SK-N-SH (cell line): ENCODE data around the gene LARP6. TPM values are rescaled to one million over a fixed set of nuclear protein-coding genes. Genes with fewer than 3 reads are reported as not detected.

ENCODE experiments used
- CTCF ChIA-PET: fragments of 300-600, 350-600 bp; formaldehyde crosslinking; extraction: SDS; loops from one replicate; lab custom pipeline; 2021; lab: Yijun Ruan, JAX
- POLR2A ChIA-PET: fragments of 350-600 bp; sonication (Branson Sonifier 250); formaldehyde crosslinking; extraction: SDS; loops from one replicate; lab custom pipeline; 2020; ENCODE audit warnings: antibody characterized with exemption, inconsistent platforms; lab: Yijun Ruan, JAX
- DNase-seq: peaks from one replicate; pipeline ENCODE4 v3.0.0; 2012
- H2AFZ ChIP-seq: fragments of 200-600 bp; sonication (generic); 2 replicates; pipeline ENCODE4 v1.8.1; 2016; ENCODE audit warnings: antibody characterized with exemption, mild to moderate bottlenecking, low read depth
- H3F3A ChIP-seq: fragments of 200-600 bp; sonication (generic); replicated peaks from 2 replicates; pipeline ENCODE3; 2016; ENCODE audit warnings: antibody characterized with exemption, mild to moderate bottlenecking; ENCODE audit not compliant: insufficient read depth
- H3K27ac ChIP-seq, 2 experiments: fragments of 200-500 bp in 1 of 2; fragments of 200-600 bp in 1 of 2; sonication (Bioruptor generic) in 1 of 2; sonication (generic), shearing (Covaris generic) in 1 of 2; 2 replicates each; pipeline versions ENCODE4 v1.5.1 to v1.6.1; 2014 to 2016; ENCODE audit warnings: low read depth in 2 of 2, inconsistent platforms in 1 of 2, low read length in 1 of 2, mild to moderate bottlenecking in 1 of 2, mixed read lengths in 1 of 2
- H3K27me3 ChIP-seq: fragments of 200-600 bp; sonication (generic), shearing (Covaris generic); 2 replicates; pipeline ENCODE4 v1.6.1; 2016; ENCODE audit warnings: mixed run types; ENCODE audit not compliant: insufficient read depth
- H3K36me3 ChIP-seq, 2 experiments: fragments of 200-500 bp in 1 of 2; fragments of 200-600 bp in 1 of 2; sonication (Bioruptor generic) in 1 of 2; sonication (generic) in 1 of 2; replicated peaks in 1 of 2; 2 replicates each; pipeline versions ENCODE3 to v1.5.1; 2014 to 2016; ENCODE audit warnings: low read length in 1 of 2, mild to moderate bottlenecking in 1 of 2; ENCODE audit not compliant: insufficient read depth in 2 of 2, control insufficient read depth in 1 of 2
- H3K4me1 ChIP-seq, 2 experiments: fragments of 200-500 bp in 1 of 2; fragments of 200-600 bp in 1 of 2; sonication (Bioruptor generic) in 1 of 2; sonication (generic), shearing (Covaris generic) in 1 of 2; 2 replicates each; pipeline versions ENCODE4 v1.5.1 to v1.6.1; 2014 to 2016; ENCODE audit warnings: low read depth in 1 of 2, low read length in 1 of 2, mixed run types in 1 of 2; ENCODE audit not compliant: insufficient read depth in 2 of 2, control insufficient read depth in 1 of 2
- H3K4me2 ChIP-seq: fragments of 200-600 bp; sonication (generic), shearing (Covaris generic); 2 replicates; pipeline ENCODE4 v1.6.1; 2017; ENCODE audit warnings: mixed run types
- H3K4me3 ChIP-seq, 2 experiments: fragments of 200-500 bp in 1 of 2; fragments of 200-600 bp in 1 of 2; sonication (Bioruptor generic) in 1 of 2; sonication (generic), shearing (Covaris generic) in 1 of 2; 2 replicates each; pipeline versions ENCODE4 v1.5.1 to v1.8.1; 2014 to 2016; ENCODE audit warnings: low read depth in 2 of 2, inconsistent platforms in 1 of 2, low read length in 1 of 2, mild to moderate bottlenecking in 1 of 2, mixed read lengths in 1 of 2, moderate library complexity in 1 of 2
- H3K79me2 ChIP-seq: fragments of 200-600 bp; sonication (generic); 2 replicates; pipeline ENCODE4 v1.8.1; 2017; ENCODE audit warnings: mild to moderate bottlenecking; ENCODE audit not compliant: insufficient read depth
- H3K9ac ChIP-seq: fragments of 200-600 bp; sonication (generic); 2 replicates; pipeline ENCODE4 v1.6.1; 2017; ENCODE audit warnings: mixed run types
- H3K9me2 ChIP-seq: fragments of 200-600 bp; sonication (generic); 2 replicates; pipeline ENCODE4 v1.6.1; 2017; ENCODE audit warnings: mixed run types
- H3K9me3 ChIP-seq: fragments of 200-600 bp; sonication (generic); 2 replicates; pipeline ENCODE4 v1.6.1; 2017; ENCODE audit warnings: mixed run types, mild to moderate bottlenecking, moderate library complexity
- H4K20me1 ChIP-seq: fragments of 200-600 bp; sonication (generic); 2 replicates; pipeline ENCODE4 v1.6.1; 2017; ENCODE audit warnings: mild to moderate bottlenecking, mixed run types; ENCODE audit not compliant: insufficient read depth
- CHD2 ChIP-seq: fragments of 150-350 bp; IDR thresholded peaks from 2 replicates; pipeline ENCODE4 v1.6.1; 2018; ENCODE audit warnings: low read length; ENCODE audit not compliant: partially characterized antibody
- EP300 ChIP-seq, 2 experiments: IDR thresholded peaks; 2 replicates each; pipeline versions ENCODE4 v1.4.0 to v1.6.1; 2012; ENCODE audit warnings: borderline replicate concordance in 1 of 2, low read depth in 1 of 2, low read length in 1 of 2
- EZH2phosphoT487 ChIP-seq: fragments of 200-600 bp; sonication (generic); IDR thresholded peaks from 2 replicates; pipeline ENCODE4 v1.6.1; 2017; ENCODE audit warnings: low read depth, mixed run types, mild to moderate bottlenecking, antibody characterized with exemption, moderate library complexity, borderline replicate concordance
- FOSL2 ChIP-seq: IDR thresholded peaks from 2 replicates; pipeline ENCODE4 v1.4.0; 2012; ENCODE audit warnings: low read depth, mild to moderate bottlenecking, moderate library complexity, borderline replicate concordance
- FOXJ3 ChIP-seq: sonication (generic); formaldehyde crosslinking; IDR thresholded peaks from 2 replicates; pipeline ENCODE4 v1.5.1; 2020; ENCODE audit warnings: mild to moderate bottlenecking, missing genetic modification reagents
- GABPA ChIP-seq: IDR thresholded peaks from 2 replicates; pipeline ENCODE4 v1.4.0; 2012; ENCODE audit warnings: low read depth, mild to moderate bottlenecking
- JUND ChIP-seq: IDR thresholded peaks from 2 replicates; pipeline ENCODE4 v1.4.0; 2012
- MAX ChIP-seq: IDR thresholded peaks from 2 replicates; pipeline ENCODE4 v1.4.0; 2012; ENCODE audit warnings: low read depth
- NFIC ChIP-seq: IDR thresholded peaks from 2 replicates; pipeline ENCODE4 v1.4.0; 2012; ENCODE audit warnings: borderline replicate concordance
- NRF1 ChIP-seq: IDR thresholded peaks from 2 replicates; pipeline ENCODE4 v1.6.1; 2012; ENCODE audit warnings: low read depth, mild to moderate bottlenecking, low read length
- PBX3 ChIP-seq: IDR thresholded peaks from 2 replicates; pipeline ENCODE4; 2012
- RAD21 ChIP-seq: IDR thresholded peaks from 2 replicates; pipeline ENCODE4 v1.6.1; 2012; ENCODE audit warnings: mild to moderate bottlenecking, low read length
- SIN3A ChIP-seq: IDR thresholded peaks from 2 replicates; pipeline ENCODE4 v1.6.1; 2012; ENCODE audit warnings: low read depth, mild to moderate bottlenecking, low read length, moderate library complexity, borderline replicate concordance
- SMC3 ChIP-seq: IDR thresholded peaks from 2 replicates; pipeline ENCODE4 v1.6.1; 2012; ENCODE audit warnings: low read depth, low read length, improper control_type of control experiment
- TAF1 ChIP-seq: IDR thresholded peaks from 2 replicates; pipeline ENCODE4 v1.6.1; 2012; ENCODE audit warnings: low read depth, mild to moderate bottlenecking, low read length, moderate library complexity, borderline replicate concordance
- TCF12 ChIP-seq: IDR thresholded peaks from 2 replicates; pipeline ENCODE4 v1.4.0; 2012
- YY1 ChIP-seq: IDR thresholded peaks from 2 replicates; pipeline ENCODE4 v1.4.0; 2012; ENCODE audit warnings: low read depth, mild to moderate bottlenecking
- WGBS: methylation state at CpG from one replicate; pipeline ENCODE4 v1.1.6; 2017; ENCODE audit warnings: low lambda C conversion rate; 5-methylcytosine and 5-hydroxymethylcytosine counted together
- polyA plus RNA-seq, 3 experiments: library from polyadenylated mRNA; depleted of rRNA; stranded (reverse); fragments of >200 nt; gene quantifications; 2 replicates each; pipeline ENCODE4 v1.2.3, GENCODE V29; 2012
- TF ChIP-seq, protein P1 (sequence below): fragments of 150-350 bp; IDR thresholded peaks from 2 replicates; pipeline ENCODE4 v1.6.1; 2016; ENCODE audit warnings: mild to moderate bottlenecking, low read depth, low read length

The LARP6 gene
- polyA plus RNA-seq, 1 of the 3 experiments (the other 2 are of a cell fraction): 236 TPM

DNA sequence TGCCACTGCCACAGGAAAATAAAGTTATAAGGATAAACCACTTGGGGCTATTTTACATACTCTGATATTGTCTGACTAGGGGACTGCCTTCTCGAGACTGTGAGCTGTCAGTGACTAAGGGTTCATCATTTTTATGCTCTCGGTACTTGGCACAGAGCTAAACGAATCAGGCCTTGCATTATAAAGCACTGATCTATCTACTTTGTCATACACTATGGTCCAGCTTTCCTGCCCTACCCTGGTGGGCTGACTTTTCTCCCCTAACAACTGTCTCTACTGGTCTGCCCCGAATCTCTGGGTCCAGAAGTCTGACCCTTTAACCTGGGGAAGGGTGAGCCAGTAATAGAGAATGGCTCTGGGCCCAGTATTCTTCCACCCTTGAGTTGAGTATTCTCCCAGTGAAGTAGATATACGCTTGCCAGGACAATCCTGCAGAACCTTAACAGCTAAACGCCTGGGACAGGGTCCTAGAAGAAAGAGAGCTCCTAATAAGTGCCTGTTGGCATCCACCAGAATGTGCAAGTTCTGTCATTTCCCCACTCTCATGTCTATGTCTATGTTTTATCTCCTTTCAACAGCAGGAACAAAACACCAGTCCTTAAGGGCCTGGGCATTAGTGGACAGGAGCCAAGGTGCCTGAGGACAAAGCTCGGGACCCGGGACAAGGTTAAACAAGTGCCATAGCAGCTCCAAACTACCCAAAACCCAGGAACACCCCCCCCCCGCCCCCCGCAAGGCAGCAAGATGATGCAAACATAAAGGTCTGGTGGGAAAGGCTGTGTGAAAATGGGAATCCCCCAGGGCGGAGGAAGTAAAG is 1.2 kb downstream of the LARP6 start:
- no peak for DNase-seq
- CTCF ChIA-PET: interaction anchor here (1.0 to 5.7 kb wide), 6 partner anchors 17 to 948 kb away, joined by 3 to 27 read pairs (median 4); no protein-coding TSS in a partner anchor
- H3K27ac ChIP-seq: peak overlapping the region; percentile 86 to 97
- H3K79me2 ChIP-seq: peaks cover 66% of the 10 kb centered on the region
- peaks cover 46% of the 10 kb centered on the region for H3F3A ChIP-seq
- WGBS: 31% methylated on average over 11 of the region's 11 CpGs
- peaks cover 16 to 24% of the 10 kb centered on the region in 2 experiments for H3K4me1 ChIP-seq
- peaks cover 12% of the 10 kb centered on the region; the same call in 1 of the 2 replicates for H4K20me1 ChIP-seq
- H3K4me3 ChIP-seq: peak overlapping the region; percentile 81 to 86
- H3K9me2 ChIP-seq: no peaks in the 10 kb centered on the region
- no peak overlapping the region for H2AFZ ChIP-seq
- peak overlapping the region; percentile 85 for H3K4me2 ChIP-seq
- no peaks in the 10 kb centered on the region for H3K9me3 ChIP-seq
- TF ChIP-seq NFIC (peak; percentile 26; the same call in 1 of the 2 replicates), EZH2phosphoT487 (no peak), TAF1 (no peak), TCF12 (no peak), SIN3A (no peak), EP300 (IDR thresholded peaks at IDR 0.05; ENCODE audit: borderline replicate concordance in 1 of 2, low read depth in 1 of 2, low read length in 1 of 2) (no peak), JUND (no peak), FOXJ3 (CRISPR knock-in tag) (no peak), MAX (no peak), SMC3 (no peak), PBX3 (0 out of 2 replicates have a peak, but pooled peaks have one; percentile 8), FOSL2 (peak; percentile 31; the same call in 1 of the 2 replicates), RAD21 (no peak), GABPA (no peak), NRF1 (no peak), YY1 (no peak), CHD2 (no peak)
- TF ChIP-seq, protein P1, sequence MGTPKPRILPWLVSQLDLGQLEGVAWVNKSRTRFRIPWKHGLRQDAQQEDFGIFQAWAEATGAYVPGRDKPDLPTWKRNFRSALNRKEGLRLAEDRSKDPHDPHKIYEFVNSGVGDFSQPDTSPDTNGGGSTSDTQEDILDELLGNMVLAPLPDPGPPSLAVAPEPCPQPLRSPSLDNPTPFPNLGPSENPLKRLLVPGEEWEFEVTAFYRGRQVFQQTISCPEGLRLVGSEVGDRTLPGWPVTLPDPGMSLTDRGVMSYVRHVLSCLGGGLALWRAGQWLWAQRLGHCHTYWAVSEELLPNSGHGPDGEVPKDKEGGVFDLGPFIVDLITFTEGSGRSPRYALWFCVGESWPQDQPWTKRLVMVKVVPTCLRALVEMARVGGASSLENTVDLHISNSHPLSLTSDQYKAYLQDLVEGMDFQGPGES: no peak
- POLR2A ChIA-PET: interaction anchor here (0.6 to 3.8 kb wide), 2 partner anchors 16 to 697 kb away, joined by 3 to 21 read pairs; no protein-coding TSS in a partner anchor
- H3K27me3 ChIP-seq: no peaks in the 10 kb centered on the region
- peak overlapping the region; percentile 94 for H3K9ac ChIP-seq
- H3K36me3 ChIP-seq: peaks cover 23 to 40% of the 10 kb centered on the region in 2 experiments
